Activated B cell treated with CpG ODN at 0.5 μM for 24 hours (primary cell): ENCODE results near the gene INHBC. TPM values are rescaled to one million over a fixed set of nuclear protein-coding genes. Genes with fewer than 3 reads are reported as not detected.

Experiments used
- ATAC-seq: fragments of 200-7000 bp; cut with Tn5 transposase; one replicate; pipeline ENCODE4 v1.10.0; 2021; ENCODE audit warnings: low read depth, mild to moderate bottlenecking, moderate library complexity
- CTCF ChIA-PET: fragments of 350-600 bp; sonication (Branson Sonifier 250); formaldehyde crosslinking; loops from one replicate; lab custom pipeline; 2021; ENCODE audit warnings: antibody characterized with exemption; lab: Charles Lee
- POLR2A ChIA-PET: fragments of 350-600 bp; sonication (Branson Sonifier 250); formaldehyde crosslinking; loops from one replicate; lab custom pipeline; 2021; ENCODE audit warnings: antibody characterized with exemption; lab: Charles Lee
- DNase-seq: peaks from one replicate; pipeline ENCODE4 v3.0.0; 2022
- H3K27ac Mint-ChIP-seq: one replicate; pipeline ENCODE4 v1.8.0; 2020; ENCODE audit warnings: mixed read lengths
- H3K27me3 Mint-ChIP-seq: one replicate; pipeline ENCODE4 v1.8.0; 2021; ENCODE audit warnings: mixed read lengths
- H3K36me3 Mint-ChIP-seq: one replicate; pipeline ENCODE4 v1.8.0; 2021; ENCODE audit warnings: low read depth, mixed read lengths
- H3K4me1 Mint-ChIP-seq: one replicate; pipeline ENCODE4 v1.8.0; 2021; ENCODE audit warnings: mixed read lengths
- H3K4me3 Mint-ChIP-seq: one replicate; pipeline ENCODE4 v1.8.0; 2020; ENCODE audit warnings: mild to moderate bottlenecking, mixed read lengths
- H3K9me3 Mint-ChIP-seq: one replicate; pipeline ENCODE4 v1.8.0; 2020; ENCODE audit warnings: mixed read lengths
- CTCF ChIP-seq: fragments of 200-600 bp; IDR thresholded peaks from one replicate; pipeline ENCODE4 v1.8.0; 2022; ENCODE audit warnings: antibody characterized with exemption, mild to moderate bottlenecking
- intact Hi-C: fragments of 100-400 bp; cut with micrococcal nuclease; formaldehyde crosslinking; loops from one replicate; pipeline ENCODE4 v1.15.1; 2024
- total RNA-seq: library from RNA; stranded (reverse); gene quantifications from 2 replicates; pipeline ENCODE4 v1.2.3, GENCODE V29; 2022

INHBC gene
- total RNA-seq, 1 donor from 2014 or later = not detected

- ATAC-seq = no peak
- no peak overlapping the region for H3K27ac Mint-ChIP-seq
- peaks cover 31% of the 10 kb centered on the region for H3K36me3 Mint-ChIP-seq
- no peak for DNase-seq
- H3K9me3 Mint-ChIP-seq = no peaks in the 10 kb centered on the region
- intact Hi-C loops = no loop called here
- TF ChIP-seq CTCF = no peak
- POLR2A ChIA-PET = interaction anchor here (0.5 to 1.7 kb wide), 3 partner anchors 12 to 384 kb away, joined by 3 to 7 read pairs (median 6); no protein-coding TSS in a partner anchor
- CTCF ChIA-PET = interaction anchor here (1.2 kb wide), 1 partner anchor 12 kb away, joined by 3 read pairs; no protein-coding TSS in a partner anchor
- no peaks in the 10 kb centered on the region for H3K27me3 Mint-ChIP-seq
- peaks cover 39% of the 10 kb centered on the region for H3K4me1 Mint-ChIP-seq
- no peak overlapping the region for H3K4me3 Mint-ChIP-seq
Observed at GRCh38 chr12:57465030-57465746, 30.6 kb downstream of the INHBC start.

GRCh38 chr12:57465747-57466505 lies 31.3 kb downstream of the INHBC start:
- H3K4me1 Mint-ChIP-seq = peaks cover 33% of the 10 kb centered on the region
- intact Hi-C loops = no loop called here
- no peak for DNase-seq
- no peak overlapping the region for H3K27ac Mint-ChIP-seq
- H3K36me3 Mint-ChIP-seq = peaks cover 34% of the 10 kb centered on the region
- POLR2A ChIA-PET = interaction anchor here (0.5 to 1.7 kb wide), 5 partner anchors 11 to 385 kb away, joined by 3 to 7 read pairs (median 5); partner anchors contain the start of gene ARHGAP9
- no peaks in the 10 kb centered on the region for H3K27me3 Mint-ChIP-seq
- no peak for TF ChIP-seq CTCF
- no peak overlapping the region for H3K4me3 Mint-ChIP-seq
- ATAC-seq = no peak
- CTCF ChIA-PET = interaction anchor here (0.8 to 1.2 kb wide), 3 partner anchors 8 to 11 kb away, joined by 3 read pairs; no protein-coding TSS in a partner anchor
- H3K9me3 Mint-ChIP-seq = no peaks in the 10 kb centered on the region

- Mint-ChIP-seq H3K4me3 (no peak overlapping the region), H3K4me1 (peaks cover 23% of the 10 kb centered on the region), H3K36me3 (peaks cover 46% of the 10 kb centered on the region), H3K27me3 (no peaks in the 10 kb centered on the region), H3K27ac (no peak overlapping the region), H3K9me3 (no peaks in the 10 kb centered on the region)
- DNase-seq = no peak
- ChIA-PET POLR2A (interaction anchor here (1.3 kb wide), 1 partner anchor 13 kb away, joined by 5 read pairs; the partner anchor contains the start of gene ARHGAP9), CTCF (no interaction called here)
- intact Hi-C loops = no loop called here
- no peak for TF ChIP-seq CTCF
- no peak for ATAC-seq
Observed at GRCh38 chr12:57467212-57467874, 32.8 kb downstream of the INHBC start.

GRCh38 chr12:57467915-57468314 lies 33.3 kb downstream of the INHBC start:
- intact Hi-C loops = no loop called here
- H3K27ac Mint-ChIP-seq = peak overlapping the region; percentile 9
- no peak overlapping the region for H3K4me3 Mint-ChIP-seq
- ATAC-seq (no peak), DNase-seq (no peak)
- no peaks in the 10 kb centered on the region for H3K27me3 Mint-ChIP-seq
- no peaks in the 10 kb centered on the region for H3K9me3 Mint-ChIP-seq
- ChIA-PET CTCF (no interaction called here), POLR2A (no interaction called here)
- peaks cover 23% of the 10 kb centered on the region for H3K4me1 Mint-ChIP-seq
- H3K36me3 Mint-ChIP-seq = peaks cover 48% of the 10 kb centered on the region
- no peak for TF ChIP-seq CTCF
